Measurements from ENCODE around the gene RBBP5.

Gene RBBP5

GRCh38 chr1:205053296-205053695 lies 68.5 kb downstream of the RBBP5 start:
- DNase-seq = no peak

- DNase-seq = no peak
Observed at GRCh38 chr1:205052690-205053089, 69.1 kb downstream of the RBBP5 start.

GRCh38 chr1:205049479-205049878 lies 72.3 kb downstream of the RBBP5 start:
- DNase-seq = no peak

GRCh38 chr1:205048382-205048781 lies 73.4 kb downstream of the RBBP5 start:
- DNase-seq = no peak

- DNase-seq = no peak
Observed at GRCh38 chr1:205047764-205048231, 74.0 kb downstream of the RBBP5 start.

GRCh38 chr1:205046870-205047269 lies 74.9 kb downstream of the RBBP5 start:
- DNase-seq = no peak

GRCh38 chr1:205045146-205045545 lies 76.6 kb downstream of the RBBP5 start:
- no peak for DNase-seq

- no peak for DNase-seq
Observed at GRCh38 chr1:205044741-205045140, 77.0 kb downstream of the RBBP5 start.

GRCh38 chr1:205043866-205044265 lies 77.9 kb downstream of the RBBP5 start:
- no peak for DNase-seq

GRCh38 chr1:205042911-205043806 lies 78.6 kb downstream of the RBBP5 start, which contains the start of gene CNTN2:
Gene CNTN2 (plus strand): TSS chr1:205043212. CDS start chr1:205053186, 9,974 bp downstream.
- DNase-seq = no peak

- no peak for DNase-seq
Observed at GRCh38 chr1:205041998-205042910, 79.5 kb downstream of the RBBP5 start.

- no peak for DNase-seq
Observed at GRCh38 chr1:205041001-205041715, 80.6 kb downstream of the RBBP5 start.

- DNase-seq = no peak
Observed at GRCh38 chr1:205038132-205038786, 83.5 kb downstream of the RBBP5 start.

- no peak for DNase-seq
Observed at GRCh38 chr1:205037539-205037938, 84.2 kb downstream of the RBBP5 start.

Measured in activated CD4-positive, alpha-beta T cell treated with anti-CD3 and anti-CD28 coated beads, Interleukin-2, amount 50 U/mL, for 16 hours (primary cell).